Choroid plexus epithelial cell (primary cell): ENCODE measurements around the gene RAI1.
A peak's percentile ranks its signal among the peaks of the same experiment; 100 is the strongest.

Experiments used
- DNase-seq: peaks from one replicate; pipeline ENCODE4 v3.0.0-alpha.2; 2010; ENCODE audit warnings: low read depth
- H3K4me3 ChIP-seq: 2 replicates; pipeline ENCODE4 v1.5.1; 2011; ENCODE audit warnings: low read depth, mild to moderate bottlenecking, control low read depth, low read length, moderate library complexity
- CTCF ChIP-seq: conservative IDR thresholded peaks from 2 replicates; pipeline ENCODE4 v1.5.1; 2011; ENCODE audit warnings: low read depth, mild to moderate bottlenecking, control low read depth, inconsistent platforms, low read length, moderate library complexity

The RAI1 gene

GRCh38 chr17:17659340-17659739 lies 21.9 kb upstream of the RAI1 start:
- H3K4me3 ChIP-seq: no peak overlapping the region
- no peak for TF ChIP-seq CTCF
- DNase-seq: no peak

GRCh38 chr17:17661134-17661533 lies 20.1 kb upstream of the RAI1 start:
- H3K4me3 ChIP-seq: no peak overlapping the region
- DNase-seq: no peak
- TF ChIP-seq CTCF: no peak

- peak; percentile 29 for TF ChIP-seq CTCF
- H3K4me3 ChIP-seq: no peak overlapping the region
- no peak for DNase-seq
Observed at GRCh38 chr17:17661834-17662385, 19.3 kb upstream of the RAI1 start.

- TF ChIP-seq CTCF: no peak
- H3K4me3 ChIP-seq: no peak overlapping the region
- peak; percentile 98 for DNase-seq
Observed at GRCh38 chr17:17663160-17664063, 17.8 kb upstream of the RAI1 start.

- no peak for TF ChIP-seq CTCF
- H3K4me3 ChIP-seq: no peak overlapping the region
- no peak for DNase-seq
Observed at GRCh38 chr17:17664064-17664452, 17.2 kb upstream of the RAI1 start.

- no peak overlapping the region for H3K4me3 ChIP-seq
- TF ChIP-seq CTCF: no peak
- DNase-seq: no peak
Observed at GRCh38 chr17:17665255-17665654, 16.0 kb upstream of the RAI1 start.
